ENCODE results near the gene ETHE1. TPM values are rescaled to one million over a fixed set of nuclear protein-coding genes. Genes with fewer than 3 reads are reported as not detected.
"Not testable (repeated sequence)": the region's sequence is repeated elsewhere in the genome, so short reads cannot be mapped to it uniquely, and the experiment has no call there.

Gene ETHE1
- total RNA-seq, 1 experiment from 2014 or later, result 8.8 TPM

DNA sequence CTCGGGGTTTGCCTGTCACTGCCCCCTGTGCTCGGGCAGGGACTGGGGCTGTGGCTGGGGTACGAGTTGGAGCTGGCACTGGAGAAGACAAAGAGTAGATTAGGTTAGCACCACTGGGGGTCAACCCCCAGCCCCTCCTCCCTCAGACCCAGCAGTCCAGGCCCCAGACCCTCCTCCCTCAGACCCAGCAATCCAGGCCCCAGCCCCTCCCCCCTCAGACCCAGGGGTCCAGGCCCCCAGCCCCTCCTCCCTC lies 25.1 kb upstream of the ETHE1 start:
- CTCF ChIA-PET, result no interaction called here
- no peaks in the 10 kb centered on the region for H3K9me3 ChIP-seq (ENCODE audit: low read depth, low read length, poor library complexity, severe bottlenecking)
- POLR2A ChIA-PET (ENCODE audit: low non-redundant PET), result no interaction called here
- intact Hi-C loops (cut with micrococcal nuclease; ENCODE audit: unreplicated experiment), result no loop called here
- H3K4me1 ChIP-seq (ENCODE audit: insufficient read depth, low read length, poor library complexity, severe bottlenecking), result peaks cover 26% of the 10 kb centered on the region
- DNase-seq (ENCODE audit: low spot score), result no peak
- H3K4me3 ChIP-seq (ENCODE audit: low read depth, low read length, poor library complexity, severe bottlenecking), result no peak overlapping the region
- no TSS peak for BruUV-seq (replicated peaks)
- H3K36me3 ChIP-seq (ENCODE audit: insufficient read depth, low read length, poor library complexity, severe bottlenecking), result peaks cover 35% of the 10 kb centered on the region
- no peaks in the 10 kb centered on the region for H3K27me3 ChIP-seq (replicated peaks; ENCODE audit: insufficient read depth, low read depth, low read length, poor library complexity)
- H3K27ac ChIP-seq (ENCODE audit: low read depth, low read length, poor library complexity, severe bottlenecking), result peak overlapping the region; percentile 70
- TF ChIP-seq CTCF (conservative IDR thresholded peaks at IDR 0.05; ENCODE audit: low read depth, low read length) (no peak), EZH2 (IDR thresholded peaks at IDR 0.05; ENCODE audit: borderline replicate concordance, low read depth, low read length, poor library complexity, severe bottlenecking) (no peak)

DNA sequence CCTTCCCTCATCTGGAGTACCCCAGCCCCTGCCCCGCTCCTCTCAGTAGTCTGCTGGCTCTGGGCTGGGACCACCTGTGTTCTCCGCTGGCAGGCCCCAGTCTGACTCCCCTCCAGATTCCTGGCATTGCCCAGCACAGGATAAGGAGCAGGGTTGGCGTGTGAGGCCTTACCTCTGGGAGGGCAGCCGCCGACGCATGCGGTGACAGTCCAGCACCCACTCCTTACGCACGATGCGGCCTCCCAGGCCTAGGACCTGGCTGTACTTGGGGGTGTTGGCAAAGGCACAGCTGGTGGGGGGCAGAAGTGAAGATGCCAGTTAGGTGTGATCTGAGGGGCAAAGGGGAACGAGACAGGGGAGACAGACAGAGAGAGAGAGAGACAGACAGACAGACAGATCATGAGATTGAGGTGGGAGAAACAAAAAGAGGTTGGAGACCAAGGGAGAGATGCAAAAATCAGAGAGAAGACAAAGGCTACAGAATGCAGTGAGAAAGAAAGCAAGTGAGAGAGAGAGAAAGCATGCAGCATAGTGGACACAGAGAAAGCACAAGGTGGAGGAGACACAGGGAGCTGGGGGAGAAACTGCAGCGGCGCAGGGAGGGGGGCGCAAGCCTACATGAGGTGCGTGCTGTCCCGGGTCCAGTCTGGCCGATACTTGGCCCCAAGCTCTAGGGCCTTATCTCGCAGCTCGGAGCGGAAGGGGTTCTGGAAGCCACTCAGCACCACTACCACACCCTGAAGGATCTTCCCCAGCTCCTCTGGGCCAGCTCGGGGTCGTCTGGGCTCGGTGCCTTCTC lies 24.6 kb upstream of the ETHE1 start:
- Histone ChIP-seq H3K4me3 (ENCODE audit: low read depth, low read length, poor library complexity, severe bottlenecking) (no peak overlapping the region), H3K4me1 (ENCODE audit: insufficient read depth, low read length, poor library complexity, severe bottlenecking) (peaks cover 26% of the 10 kb centered on the region), H3K36me3 (ENCODE audit: insufficient read depth, low read length, poor library complexity, severe bottlenecking) (peaks cover 35% of the 10 kb centered on the region), H3K27ac (ENCODE audit: low read depth, low read length, poor library complexity, severe bottlenecking) (peak overlapping the region; percentile 70), H3K9me3 (ENCODE audit: low read depth, low read length, poor library complexity, severe bottlenecking) (no peaks in the 10 kb centered on the region), H3K27me3 (replicated peaks; ENCODE audit: insufficient read depth, low read depth, low read length, poor library complexity) (no peaks in the 10 kb centered on the region)
- ChIA-PET POLR2A (ENCODE audit: low non-redundant PET) (no interaction called here), CTCF (no interaction called here)
- DNase-seq (ENCODE audit: low spot score), result no peak
- TF ChIP-seq EZH2 (IDR thresholded peaks at IDR 0.05; ENCODE audit: borderline replicate concordance, low read depth, low read length, poor library complexity, severe bottlenecking) (no peak), CTCF (conservative IDR thresholded peaks at IDR 0.05; ENCODE audit: low read depth, low read length) (no peak)
- intact Hi-C loops (cut with micrococcal nuclease; ENCODE audit: unreplicated experiment), result no loop called here
- BruUV-seq (replicated peaks), result no TSS peak

DNA sequence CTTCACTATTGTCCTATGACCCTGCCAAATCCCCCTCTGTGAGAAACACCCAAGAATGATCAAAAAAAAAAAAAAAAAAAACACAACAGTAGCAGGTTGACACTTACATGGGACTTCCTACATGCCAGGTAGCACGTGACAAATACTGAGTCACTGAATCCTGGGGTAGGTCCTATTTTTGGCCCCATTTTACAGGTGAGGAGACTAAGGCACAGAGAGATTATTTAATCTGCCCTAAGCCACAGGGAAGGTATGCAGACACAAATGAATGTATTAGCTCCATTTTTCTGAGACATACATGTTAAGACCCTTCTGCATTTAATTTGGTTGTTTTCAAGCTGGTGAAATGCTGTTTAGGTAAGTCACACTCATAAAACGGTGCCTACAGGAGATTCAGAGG lies 21.7 kb upstream of the ETHE1 start:
- ChIA-PET CTCF (no interaction called here), POLR2A (ENCODE audit: low non-redundant PET) (no interaction called here)
- DNase-seq (ENCODE audit: low spot score), result no peak
- TF ChIP-seq EZH2 (IDR thresholded peaks at IDR 0.05; ENCODE audit: borderline replicate concordance, low read depth, low read length, poor library complexity, severe bottlenecking) (no peak), CTCF (conservative IDR thresholded peaks at IDR 0.05; ENCODE audit: low read depth, low read length) (no peak)
- Histone ChIP-seq H3K36me3 (ENCODE audit: insufficient read depth, low read length, poor library complexity, severe bottlenecking) (peaks cover 34% of the 10 kb centered on the region), H3K27ac (ENCODE audit: low read depth, low read length, poor library complexity, severe bottlenecking) (no peak overlapping the region), H3K9me3 (ENCODE audit: low read depth, low read length, poor library complexity, severe bottlenecking) (no peaks in the 10 kb centered on the region), H3K4me1 (ENCODE audit: insufficient read depth, low read length, poor library complexity, severe bottlenecking) (peaks cover 12% of the 10 kb centered on the region), H3K4me3 (ENCODE audit: low read depth, low read length, poor library complexity, severe bottlenecking) (no peak overlapping the region), H3K27me3 (replicated peaks; ENCODE audit: insufficient read depth, low read depth, low read length, poor library complexity) (no peaks in the 10 kb centered on the region)
- intact Hi-C loops (cut with micrococcal nuclease; ENCODE audit: unreplicated experiment), result no loop called here
- no TSS peak for BruUV-seq (replicated peaks)

DNA sequence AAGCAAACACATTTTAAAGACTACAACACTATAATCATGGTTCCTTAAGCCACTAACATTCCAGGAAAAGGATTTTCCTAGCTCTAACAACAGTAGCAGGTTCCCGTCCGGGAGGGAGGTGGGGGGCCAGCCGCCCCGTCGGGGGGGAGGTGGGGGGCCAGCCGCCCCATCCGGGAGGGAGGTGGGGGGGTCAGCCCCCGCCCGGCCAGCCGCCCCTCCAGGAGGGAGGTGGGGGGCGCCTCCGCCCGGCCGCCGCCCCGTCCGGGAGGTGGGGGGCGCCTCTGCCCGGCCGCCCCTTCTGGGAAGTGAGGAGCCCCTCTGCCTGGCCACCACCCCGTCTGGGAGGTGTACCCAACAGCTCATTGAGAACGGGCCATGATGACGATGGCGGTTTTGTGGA lies 20.9 kb upstream of the ETHE1 start:
- DNase-seq (ENCODE audit: low spot score), result not testable (repeated sequence)

More for the DNA sequence above, 20.9 kb upstream of the ETHE1 start:
- H3K27me3 ChIP-seq (replicated peaks; ENCODE audit: insufficient read depth, low read depth, low read length, poor library complexity); H3K27ac ChIP-seq (ENCODE audit: low read depth, low read length, poor library complexity, severe bottlenecking); POLR2A ChIA-PET (ENCODE audit: low non-redundant PET); H3K4me1 ChIP-seq (ENCODE audit: insufficient read depth, low read length, poor library complexity, severe bottlenecking); intact Hi-C loops (cut with micrococcal nuclease; ENCODE audit: unreplicated experiment); BruUV-seq (replicated peaks); CTCF ChIA-PET; H3K9me3 ChIP-seq (ENCODE audit: low read depth, low read length, poor library complexity, severe bottlenecking); H3K4me3 ChIP-seq (ENCODE audit: low read depth, low read length, poor library complexity, severe bottlenecking): not testable (repeated sequence)
- peaks cover 42% of the 10 kb centered on the region for H3K36me3 ChIP-seq (ENCODE audit: insufficient read depth, low read length, poor library complexity, severe bottlenecking)
